IPS DF 19.7 (cell line): ENCODE results near the gene APRT.

Experiments
- DNase-seq: peaks from one replicate; pipeline ENCODE4 v3.0.0-alpha.2; 2013; ENCODE audit warnings: low read depth, low spot score

APRT gene

DNA sequence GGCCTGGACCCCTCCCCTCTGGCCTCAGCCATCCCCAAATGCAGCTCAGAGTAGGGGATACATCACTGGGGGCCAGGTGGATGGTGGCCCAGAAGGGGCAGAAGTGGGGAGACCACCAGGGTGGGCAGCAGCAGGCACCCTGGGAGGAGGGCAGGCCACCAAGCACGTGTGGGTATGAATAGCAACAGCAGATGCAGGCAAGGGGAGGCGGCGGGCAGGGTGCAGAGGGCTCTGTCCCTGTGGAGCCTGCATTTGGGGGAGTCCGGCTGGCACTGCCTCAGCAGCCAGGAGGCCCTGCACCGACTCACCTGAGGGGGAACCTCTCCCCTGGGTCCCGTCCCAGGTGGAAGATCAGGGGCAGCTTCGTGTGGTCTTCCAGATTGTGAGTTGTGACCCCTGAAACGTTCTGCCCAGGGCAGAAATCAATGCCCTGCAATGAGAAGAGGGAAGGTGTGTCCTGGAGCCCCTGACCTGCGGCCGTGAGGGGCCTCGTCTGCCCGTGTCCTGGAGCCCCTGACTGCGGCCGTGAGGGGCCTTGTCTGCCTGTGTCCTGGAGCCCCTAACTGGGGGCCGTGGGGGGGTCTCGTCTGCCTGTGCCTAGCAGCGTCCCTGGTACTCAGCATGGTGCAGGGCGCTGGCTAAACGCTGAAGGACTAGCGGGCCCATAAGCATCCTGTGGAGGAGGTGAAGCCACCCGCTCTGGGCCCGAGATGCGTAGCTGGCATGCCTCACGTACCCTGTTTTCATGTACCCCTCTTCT lies 10.7 kb upstream of the APRT start:
- no peak for DNase-seq

- no peak for DNase-seq
Measured at GRCh38 chr16:88821168-88821850, 9.6 kb upstream of the APRT start.

DNA sequence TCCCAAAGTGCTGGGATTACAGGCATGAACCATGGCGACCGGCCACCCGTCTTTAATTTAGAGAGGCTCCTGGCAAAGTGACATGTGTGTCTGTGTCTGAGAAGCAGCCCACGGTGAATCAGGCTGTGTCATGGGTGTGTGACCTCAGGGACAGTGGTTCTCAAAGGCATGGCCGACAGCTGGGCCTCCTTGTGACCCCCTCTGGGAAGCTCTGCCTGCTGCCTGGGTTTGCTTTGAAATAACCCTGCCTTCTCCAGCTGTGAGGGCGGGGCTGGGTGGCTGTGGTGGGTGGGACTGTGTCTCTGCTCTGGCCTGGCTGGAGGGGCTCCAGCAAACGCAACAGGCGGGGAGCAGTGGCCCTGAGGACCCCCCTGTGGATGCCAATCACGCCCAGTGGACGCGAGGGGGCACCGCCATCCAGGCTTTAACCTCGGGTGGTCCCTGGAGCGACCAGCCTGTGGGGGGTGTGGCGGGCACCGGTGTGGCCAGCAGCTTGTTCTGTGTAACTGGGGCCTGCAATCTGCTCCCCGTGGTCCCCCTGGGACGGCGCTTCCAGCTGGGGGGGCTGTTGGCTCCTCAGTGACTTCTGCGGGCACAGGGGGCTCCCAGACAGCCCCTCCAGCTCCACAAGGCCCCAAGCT lies 8.8 kb upstream of the APRT start:
- DNase-seq: no peak

DNA sequence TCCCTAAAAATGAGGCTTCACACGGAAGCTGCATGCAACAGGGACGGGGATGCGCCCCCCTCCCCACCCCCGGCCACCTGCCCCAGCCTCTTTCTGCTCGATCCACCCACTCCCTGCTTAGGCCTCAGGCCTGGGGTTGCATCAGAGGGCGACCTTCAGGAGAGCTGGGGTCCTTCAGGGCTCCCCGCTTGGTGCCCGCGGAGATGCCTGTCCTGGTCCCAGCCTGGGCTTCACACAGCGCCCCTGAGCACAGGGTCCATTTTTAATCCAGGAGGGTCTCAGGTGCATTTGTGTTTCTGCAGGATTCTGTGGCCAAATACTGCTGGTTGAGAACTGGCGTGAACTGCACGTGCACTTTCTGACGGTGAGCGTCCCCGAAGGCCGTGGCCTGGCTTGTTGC lies 7.4 kb upstream of the APRT start:
- DNase-seq: no peak

DNA sequence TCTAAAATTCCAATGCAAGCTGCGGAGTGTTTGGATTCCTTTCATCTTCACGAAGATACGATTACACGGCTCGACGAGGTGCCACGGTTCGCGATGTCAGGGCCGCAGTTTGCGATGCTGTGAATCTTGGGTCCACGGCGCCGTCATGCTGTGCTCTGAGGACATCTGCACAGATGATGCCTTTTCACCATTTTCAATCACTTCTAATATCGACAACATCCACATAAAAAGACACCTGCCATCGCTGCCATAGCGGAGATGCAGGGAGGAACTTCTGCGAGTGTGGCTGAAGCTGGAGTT lies 6.8 kb upstream of the APRT start:
- DNase-seq: no peak

DNA sequence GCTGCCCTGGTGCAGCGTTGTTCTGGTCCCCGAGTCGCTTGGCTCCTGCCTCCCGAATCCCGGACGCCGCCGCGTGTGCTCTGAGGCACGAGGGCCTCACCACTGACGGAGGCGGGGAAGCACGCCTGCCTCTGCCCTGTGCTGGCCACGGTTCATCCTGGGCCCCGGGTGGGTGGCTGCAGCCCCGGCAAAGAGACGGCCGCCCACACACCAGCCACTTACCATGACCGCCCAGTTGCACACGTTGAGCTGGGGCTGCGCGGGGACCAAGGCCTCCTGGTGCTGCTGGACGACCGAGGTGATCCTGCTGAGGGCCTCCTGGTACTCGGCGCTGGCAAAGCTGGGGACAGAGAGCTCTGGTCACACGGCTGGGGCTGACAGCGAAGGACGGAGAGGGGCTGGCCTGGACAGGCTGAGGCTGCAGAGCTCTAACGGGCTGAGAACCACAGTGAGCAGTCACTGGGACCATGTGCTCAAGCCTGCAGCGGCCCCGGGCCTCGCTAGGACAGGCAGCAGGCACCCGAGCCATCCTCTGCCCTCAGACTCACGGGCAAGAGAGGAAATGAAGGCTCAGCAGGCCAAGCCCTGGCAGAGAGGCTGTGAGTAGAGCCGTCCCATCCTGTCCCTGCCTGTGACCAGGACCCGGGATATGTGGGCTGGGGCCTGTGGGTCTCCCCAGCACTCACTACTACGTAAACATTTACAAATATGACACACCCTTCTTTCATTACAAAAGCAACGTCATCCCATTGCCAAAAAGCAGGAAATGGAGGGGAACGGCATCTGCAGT lies 6.3 kb upstream of the APRT start:
- DNase-seq: no peak

GRCh38 chr16:88816736-88817535 lies 5.2 kb upstream of the APRT start:
- DNase-seq: no peak

- no peak for DNase-seq
Measured at GRCh38 chr16:88815901-88816589, 4.3 kb upstream of the APRT start.

DNA sequence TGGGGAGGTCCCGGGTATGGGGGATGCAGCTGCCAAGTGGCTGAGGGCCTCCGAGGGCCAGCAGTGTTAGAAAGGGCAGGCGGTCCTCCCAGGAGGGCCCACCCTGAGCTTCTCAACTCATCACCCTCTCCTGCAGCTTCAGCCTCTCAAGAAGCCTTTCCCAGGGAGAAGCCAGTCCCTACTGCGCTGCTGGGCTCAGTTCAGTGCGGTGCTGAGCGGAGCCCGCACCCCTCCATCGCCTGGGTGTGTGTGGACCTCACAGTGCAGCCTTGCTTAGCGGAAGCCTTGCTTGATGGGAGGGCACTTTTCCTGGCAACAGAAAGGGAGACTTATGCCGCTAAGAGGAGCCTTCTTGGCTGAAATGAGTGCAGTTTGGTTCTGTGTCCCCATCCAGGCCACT lies 3.5 kb upstream of the APRT start:
- no peak for DNase-seq

- DNase-seq: no peak
Measured at GRCh38 chr16:88814144-88814502, 2.4 kb upstream of the APRT start.

- DNase-seq: no peak
Measured at GRCh38 chr16:88813269-88814143, 1.8 kb upstream of the APRT start.

DNA sequence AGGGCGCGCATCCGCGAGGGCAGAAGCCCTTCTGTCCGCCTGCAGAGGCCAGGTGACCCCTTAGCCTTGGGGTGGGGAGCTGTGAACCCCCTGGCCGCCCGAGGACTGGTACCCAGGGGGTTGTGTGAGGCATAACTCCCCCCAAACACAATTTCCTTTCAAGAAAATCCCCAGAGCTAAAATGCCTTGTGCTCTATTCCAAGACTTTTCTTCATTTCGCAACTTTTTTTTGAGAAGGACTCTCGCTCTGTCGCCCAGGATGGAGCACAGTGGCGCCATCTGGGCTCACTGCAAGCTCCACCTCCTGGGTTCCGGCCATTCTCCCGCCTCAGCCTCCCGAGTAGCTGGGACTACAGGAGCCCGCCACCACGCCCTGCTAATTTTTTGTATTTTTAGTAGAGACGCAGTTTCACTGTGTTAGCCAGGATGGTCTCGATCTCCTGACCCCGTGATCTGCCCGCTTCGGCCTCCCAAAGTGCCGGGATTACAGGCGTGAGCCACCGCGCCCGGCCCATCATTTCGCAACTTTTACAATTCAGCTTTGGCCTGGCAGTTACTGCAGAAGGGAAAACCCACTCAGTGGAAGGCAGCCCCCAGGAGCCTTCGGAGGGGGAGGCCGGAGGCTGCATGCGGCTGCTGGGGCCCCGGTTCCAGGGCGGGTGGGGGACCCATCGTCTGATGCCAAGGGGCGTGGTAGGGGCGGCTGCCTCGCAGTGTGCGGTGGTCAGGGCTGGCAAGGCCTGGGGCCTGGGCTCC lies 963 bp upstream of the APRT start:
- DNase-seq: no peak

- no peak for DNase-seq
Measured at GRCh38 chr16:88810912-88811768, 588 bp downstream of the APRT start.

DNA sequence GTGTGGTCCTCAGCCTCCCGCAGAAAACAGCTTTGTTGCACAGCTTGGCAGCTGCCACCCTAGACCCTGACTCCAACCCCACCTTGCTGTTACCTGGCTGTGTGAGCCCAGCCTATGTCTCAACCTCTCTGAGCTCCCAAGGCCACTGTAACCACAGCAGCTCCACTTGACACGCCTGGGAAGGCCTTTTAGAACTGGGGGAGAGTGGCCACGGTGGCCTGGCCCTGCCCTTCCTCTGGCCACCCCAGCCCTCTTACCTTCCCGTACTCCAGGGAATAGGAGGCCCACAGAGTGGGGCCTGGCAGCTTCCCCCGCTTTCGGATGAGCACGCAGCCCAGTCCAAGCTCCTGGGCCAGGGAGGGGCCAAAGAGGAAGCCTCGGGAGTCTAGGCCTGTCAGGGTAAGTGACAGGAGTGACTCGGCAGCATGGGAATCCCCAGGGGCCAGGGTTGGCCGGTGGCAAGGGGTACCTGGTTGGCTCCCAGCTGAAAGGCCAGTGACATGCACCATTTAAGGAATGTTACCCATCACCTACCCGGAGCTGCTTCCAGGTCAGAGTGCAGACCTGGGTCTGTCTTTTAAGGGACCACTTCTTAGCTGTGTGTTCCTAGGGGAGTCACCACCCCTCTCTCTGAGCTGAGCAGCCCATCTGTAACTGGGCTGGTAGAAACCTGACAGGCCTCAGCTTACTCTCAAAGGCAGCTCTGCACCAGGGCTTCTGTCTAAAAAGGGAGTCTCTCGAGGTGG lies 1.4 kb downstream of the APRT start:
- no peak for DNase-seq

- DNase-seq: no peak
Measured at GRCh38 chr16:88809676-88810165, 2.0 kb downstream of the APRT start.

- no peak for DNase-seq
Measured at GRCh38 chr16:88809068-88809675, 2.6 kb downstream of the APRT start.
